HCEC 1CT (cell line): ENCODE data around the gene PRDM2.

Experiments used
- DNase-seq: peaks from one replicate; pipeline ENCODE4 v3.0.0-alpha.2; 2017

The PRDM2 gene

GRCh38 chr1:13869172-13869797 is 169.3 kb downstream of the PRDM2 start:
- DNase-seq, result no peak

- DNase-seq, result no peak
Observed at GRCh38 chr1:13871413-13871812, 171.4 kb downstream of the PRDM2 start.

GRCh38 chr1:13871886-13872285 is 171.9 kb downstream of the PRDM2 start:
- no peak for DNase-seq

- no peak for DNase-seq
Observed at GRCh38 chr1:13873032-13873431, 173.0 kb downstream of the PRDM2 start.
